A673 (cell line): Measurements from ENCODE around the gene ABCB6. TPM values are rescaled to one million over a fixed set of nuclear protein-coding genes. Genes with fewer than 3 reads are reported as not detected.

Experiments
- BruUV-seq: library from RNA; stranded (reverse); fragments of 400-500 nt; replicated peaks from 2 replicates; lab custom pipeline; 2021; lab: Mats Ljungman, UMichigan
- CTCF ChIA-PET: fragments of 300-600 bp; sonication (Branson Sonifier 250); formaldehyde crosslinking; loops from one replicate; lab custom pipeline; 2022; ENCODE audit warnings: antibody characterized with exemption; lab: Charles Lee
- POLR2A ChIA-PET: fragments of 300-600 bp; sonication (Branson Sonifier 250); formaldehyde crosslinking; loops from one replicate; lab custom pipeline; 2022; ENCODE audit warnings: antibody characterized with exemption; ENCODE audit not compliant: low non-redundant PET; lab: Charles Lee
- DNase-seq: peaks from one replicate; pipeline ENCODE4 v3.0.0-alpha.2; 2015; ENCODE audit warnings: low spot score
- H3K27ac ChIP-seq: fragments of 200-600 bp; sonication (generic); 2 replicates; pipeline ENCODE4 v1.5.1; 2016; ENCODE audit warnings: mixed run types, low read depth, mild to moderate bottlenecking, mixed read lengths, antibody characterized with exemption, low read length; ENCODE audit not compliant: poor library complexity, severe bottlenecking
- H3K27me3 ChIP-seq: fragments of 200-600 bp; sonication (generic); replicated peaks from 2 replicates; pipeline ENCODE4 v1.6.1; 2017; ENCODE audit warnings: mixed run types, low read depth, mild to moderate bottlenecking, mixed read lengths, antibody characterized with exemption, low read length; ENCODE audit not compliant: insufficient read depth, poor library complexity
- H3K36me3 ChIP-seq: fragments of 200-600 bp; sonication (generic); 2 replicates; pipeline ENCODE4 v1.6.1; 2016; ENCODE audit warnings: mixed run types, mild to moderate bottlenecking, mixed read lengths, antibody characterized with exemption, low read length; ENCODE audit not compliant: insufficient read depth, poor library complexity, severe bottlenecking
- H3K4me1 ChIP-seq: fragments of 200-600 bp; sonication (generic); 2 replicates; pipeline ENCODE4 v1.6.1; 2017; ENCODE audit warnings: mixed run types, mild to moderate bottlenecking, mixed read lengths, antibody characterized with exemption, low read length; ENCODE audit not compliant: insufficient read depth, poor library complexity, severe bottlenecking
- H3K4me3 ChIP-seq: fragments of 200-600 bp; sonication (generic); 2 replicates; pipeline ENCODE4 v1.5.1; 2016; ENCODE audit warnings: low read depth, mixed run types, mild to moderate bottlenecking, mixed read lengths, low read length; ENCODE audit not compliant: poor library complexity, severe bottlenecking
- H3K9me3 ChIP-seq: fragments of 200-600 bp; sonication (generic); 2 replicates; pipeline ENCODE4 v1.6.1; 2016; ENCODE audit warnings: mixed run types, low read depth, mild to moderate bottlenecking, mixed read lengths, antibody characterized with exemption, low read length; ENCODE audit not compliant: poor library complexity, severe bottlenecking
- EZH2 ChIP-seq: fragments of 200-600 bp; sonication (generic); IDR thresholded peaks from 2 replicates; pipeline ENCODE4 v1.6.1; 2017; ENCODE audit warnings: borderline replicate concordance, low read depth, mild to moderate bottlenecking, mixed read lengths, antibody characterized with exemption, low read length; ENCODE audit not compliant: poor library complexity, severe bottlenecking
- intact Hi-C: fragments of 100-400 bp; cut with micrococcal nuclease; formaldehyde crosslinking; loops from one replicate; pipeline ENCODE4 v1.10.0; 2022; ENCODE audit not compliant: unreplicated experiment
- total RNA-seq: library from RNA; stranded (reverse); gene quantifications from 2 replicates; pipeline ENCODE4 v1.2.3, GENCODE V29; 2021
- TF ChIP-seq, protein P1 (sequence below): fragments of 300-800, 200-600 bp; sonication (generic); conservative IDR thresholded peaks from 2 replicates; pipeline ENCODE4 v1.5.1; 2017; ENCODE audit warnings: low read depth, mild to moderate bottlenecking, antibody characterized with exemption, low read length, moderate library complexity, mixed read lengths

Gene ABCB6
- total RNA-seq, 1 experiment from 2014 or later, result 101 TPM

DNA sequence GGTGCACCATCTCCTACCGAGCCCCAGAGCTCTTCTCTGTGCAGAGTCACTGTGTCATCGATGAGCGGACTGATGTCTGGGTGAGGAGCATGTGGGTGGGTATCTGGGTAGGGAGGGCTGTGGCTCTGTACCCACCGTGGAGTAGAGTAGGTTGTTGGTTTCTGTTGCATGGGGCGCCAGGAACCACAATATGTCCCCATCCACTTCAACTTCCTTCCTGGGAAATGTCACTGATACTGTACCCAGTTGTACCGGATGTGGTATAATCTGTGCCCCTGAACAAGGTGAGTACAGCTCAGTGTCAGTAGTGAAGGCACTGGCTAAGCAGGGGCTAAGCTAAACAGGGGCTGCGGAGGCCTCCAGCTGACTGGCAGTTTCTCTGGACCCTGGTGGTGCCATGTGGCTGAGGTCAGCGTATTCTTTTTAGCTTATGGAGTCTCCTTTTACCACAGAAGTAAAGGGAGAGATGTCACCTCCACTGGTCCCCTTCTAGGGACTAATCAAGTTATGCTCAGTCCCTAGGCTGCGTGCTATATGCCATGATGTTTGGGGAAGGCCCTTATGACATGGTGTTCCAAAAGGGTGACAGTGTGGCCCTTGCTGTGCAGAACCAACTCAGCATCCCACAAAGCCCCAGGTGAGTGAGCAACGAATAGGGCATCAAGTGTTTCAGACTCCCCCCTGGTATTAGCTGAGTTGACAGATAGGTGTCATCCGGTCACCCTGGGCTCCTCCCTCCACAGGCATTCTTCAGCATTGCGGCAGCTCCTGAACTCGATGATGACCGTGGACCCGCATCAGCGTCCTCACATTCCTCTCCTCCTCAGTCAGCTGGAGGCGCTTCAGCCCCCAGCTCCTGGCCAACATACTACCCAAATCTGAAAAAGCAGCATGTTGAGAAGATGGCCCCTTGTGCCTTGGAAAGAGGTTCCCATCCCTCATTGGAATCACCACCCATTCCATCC lies 29.2 kb upstream of the ABCB6 start:
- no peak overlapping the region for H3K4me3 ChIP-seq
- peaks cover 10% of the 10 kb centered on the region for H3K36me3 ChIP-seq
- no peaks in the 10 kb centered on the region for H3K27me3 ChIP-seq
- ChIA-PET POLR2A (no interaction called here), CTCF (interaction anchor here (0.6 kb wide), 1 partner anchor 29 kb away, joined by 4 read pairs; no protein-coding TSS in a partner anchor)
- intact Hi-C loops, result no loop called here
- BruUV-seq, result no TSS peak
- peaks cover 43% of the 10 kb centered on the region for H3K4me1 ChIP-seq
- peak overlapping the region; percentile 87 for H3K27ac ChIP-seq
- no peaks in the 10 kb centered on the region for H3K9me3 ChIP-seq
- TF ChIP-seq, protein P1, sequence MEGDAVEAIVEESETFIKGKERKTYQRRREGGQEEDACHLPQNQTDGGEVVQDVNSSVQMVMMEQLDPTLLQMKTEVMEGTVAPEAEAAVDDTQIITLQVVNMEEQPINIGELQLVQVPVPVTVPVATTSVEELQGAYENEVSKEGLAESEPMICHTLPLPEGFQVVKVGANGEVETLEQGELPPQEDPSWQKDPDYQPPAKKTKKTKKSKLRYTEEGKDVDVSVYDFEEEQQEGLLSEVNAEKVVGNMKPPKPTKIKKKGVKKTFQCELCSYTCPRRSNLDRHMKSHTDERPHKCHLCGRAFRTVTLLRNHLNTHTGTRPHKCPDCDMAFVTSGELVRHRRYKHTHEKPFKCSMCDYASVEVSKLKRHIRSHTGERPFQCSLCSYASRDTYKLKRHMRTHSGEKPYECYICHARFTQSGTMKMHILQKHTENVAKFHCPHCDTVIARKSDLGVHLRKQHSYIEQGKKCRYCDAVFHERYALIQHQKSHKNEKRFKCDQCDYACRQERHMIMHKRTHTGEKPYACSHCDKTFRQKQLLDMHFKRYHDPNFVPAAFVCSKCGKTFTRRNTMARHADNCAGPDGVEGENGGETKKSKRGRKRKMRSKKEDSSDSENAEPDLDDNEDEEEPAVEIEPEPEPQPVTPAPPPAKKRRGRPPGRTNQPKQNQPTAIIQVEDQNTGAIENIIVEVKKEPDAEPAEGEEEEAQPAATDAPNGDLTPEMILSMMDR, result no peak
- no peak for TF ChIP-seq EZH2
- DNase-seq, result no peak

DNA sequence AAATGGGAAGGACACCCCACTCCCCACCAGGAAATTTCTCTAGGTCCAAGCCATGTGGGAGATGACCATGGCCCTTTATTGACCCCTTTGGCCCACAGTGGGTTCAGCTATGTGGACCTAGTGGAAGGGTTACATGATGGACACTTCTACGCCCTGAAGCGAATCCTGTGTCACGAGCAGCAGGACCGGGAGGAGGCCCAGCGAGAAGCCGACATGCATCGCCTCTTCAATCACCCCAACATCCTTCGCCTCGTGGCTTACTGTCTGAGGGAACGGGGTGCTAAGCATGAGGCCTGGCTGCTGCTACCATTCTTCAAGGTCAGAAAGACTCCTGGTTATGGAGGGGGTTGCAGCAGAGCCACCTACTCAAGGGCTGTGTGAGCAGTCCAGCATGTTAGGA lies 27.8 kb upstream of the ABCB6 start:
- Histone ChIP-seq H3K27ac (peak overlapping the region; percentile 20), H3K27me3 (no peaks in the 10 kb centered on the region), H3K4me1 (peaks cover 30% of the 10 kb centered on the region), H3K9me3 (no peaks in the 10 kb centered on the region), H3K4me3 (peak overlapping the region; percentile 85), H3K36me3 (peaks cover 10% of the 10 kb centered on the region)
- intact Hi-C loops, result no loop called here
- no TSS peak for BruUV-seq
- TF ChIP-seq EZH2, result no peak
- TF ChIP-seq, protein P1, result no peak
- ChIA-PET CTCF (no interaction called here), POLR2A (no interaction called here)
- no peak for DNase-seq

DNA sequence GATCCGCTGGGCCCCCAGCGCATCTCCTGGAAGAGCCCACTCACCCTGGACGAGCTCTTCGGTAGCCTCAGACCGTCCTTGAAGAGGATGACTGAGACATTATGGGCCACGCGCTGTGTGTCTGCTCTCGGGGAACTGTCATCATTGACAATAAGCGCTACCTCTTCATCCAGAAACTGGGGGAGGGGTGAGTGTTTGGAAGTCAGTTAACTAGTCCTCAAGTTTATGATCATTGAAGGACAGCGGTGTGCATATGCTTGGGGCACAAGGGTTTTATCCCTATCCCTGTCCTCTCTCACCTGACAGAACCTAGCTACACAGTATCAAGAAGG lies 27.1 kb upstream of the ABCB6 start:
- Histone ChIP-seq H3K27me3 (no peaks in the 10 kb centered on the region), H3K4me3 (peak overlapping the region; percentile 85), H3K9me3 (no peaks in the 10 kb centered on the region), H3K36me3 (peaks cover 10% of the 10 kb centered on the region), H3K27ac (peak overlapping the region; percentile 85), H3K4me1 (peaks cover 28% of the 10 kb centered on the region)
- intact Hi-C loops, result no loop called here
- BruUV-seq, result no TSS peak
- TF ChIP-seq, protein P1, result no peak
- TF ChIP-seq EZH2, result no peak
- ChIA-PET POLR2A (no interaction called here), CTCF (no interaction called here)
- DNase-seq, result no peak
